ENCODE data around the gene CRIM1. TPM values are rescaled to one million over a fixed set of nuclear protein-coding genes. Genes with fewer than 3 reads are reported as not detected.

Gene CRIM1
- total and polyA plus RNA-seq, 12 donors, result 7.6 to 66.3 (median 24.3) TPM

- Histone ChIP-seq H3K27ac (peak overlapping the region; percentile 1 to 64 (median 40)), H3K4me1 (replicated peaks in 1 of 2) (peaks cover 30 to 38% of the 10 kb centered on the region in 2 donors), H3K27me3 (no peaks in the 10 kb centered on the region), H3K36me3 (replicated peaks in 1 of 2) (no peaks in the 10 kb centered on the region), H3K9me3 (replicated peaks in 1 of 3) (no peaks in the 10 kb centered on the region), H3K4me3 (peak overlapping the region in 1 of 4 donors; percentile 25)
- DNase-seq, result no peak
- intact Hi-C loops (cut with DNase I), result no loop called here
- TF ChIP-seq POLR2A (IDR thresholded peaks at IDR 0.05) (no peak), CTCF (IDR thresholded peaks at IDR 0.05) (no peak)
- 38 to 50% (median 44%) methylated on average over 6 of the region's 6 CpGs for WGBS, 4 donors
These were observed 213.1 kb downstream of the CRIM1 start for GRCh38 chr2:36568516-36569246.

GRCh38 chr2:36569267-36569856, 213.8 kb downstream of the CRIM1 start:
- H3K4me1 ChIP-seq (replicated peaks in 1 of 2), result peaks cover 26 to 36% of the 10 kb centered on the region in 2 donors
- DNase-seq, result no peak
- intact Hi-C loops (cut with DNase I), result no loop called here
- H3K4me3 ChIP-seq, result peak overlapping the region in 1 of 4 donors; percentile 25
- H3K36me3 ChIP-seq (replicated peaks in 1 of 2), result no peaks in the 10 kb centered on the region
- no peaks in the 10 kb centered on the region for H3K27me3 ChIP-seq
- 56 to 65% (median 59%) methylated on average over 3 of the region's 3 CpGs for WGBS, 4 donors
- no peaks in the 10 kb centered on the region for H3K9me3 ChIP-seq (replicated peaks in 1 of 3)
- peak overlapping the region; percentile 1 to 40 (median 18) for H3K27ac ChIP-seq
- TF ChIP-seq POLR2A (IDR thresholded peaks at IDR 0.05) (no peak), CTCF (IDR thresholded peaks at IDR 0.05) (no peak)

- WGBS, 4 donors, result 91 to 100% (median 93%) methylated on average over 1 of the region's 1 CpG
These were observed 214.8 kb downstream of the CRIM1 start for GRCh38 chr2:36570416-36570815.

More at GRCh38 chr2:36570416-36570815, 214.8 kb downstream of the CRIM1 start:
- Histone ChIP-seq H3K27ac (no peak overlapping the region), H3K36me3 (replicated peaks in 1 of 2) (no peaks in the 10 kb centered on the region), H3K9me3 (replicated peaks in 1 of 3) (no peaks in the 10 kb centered on the region), H3K27me3 (no peaks in the 10 kb centered on the region), H3K4me1 (replicated peaks in 1 of 2) (peaks cover 26 to 36% of the 10 kb centered on the region in 2 donors), H3K4me3 (no peak overlapping the region)
- DNase-seq, result no peak
- TF ChIP-seq CTCF (IDR thresholded peaks at IDR 0.05) (no peak), POLR2A (IDR thresholded peaks at IDR 0.05) (no peak)
- intact Hi-C loops (cut with DNase I), result no loop called here
